NCI-H2107 treated with DMSO at 0.1 percent for 48 hours (cell line): Measurements from ENCODE around the gene CHST11.
"Not testable (repeated sequence)": the region's sequence is repeated elsewhere in the genome, so short reads cannot be mapped to it uniquely, and the experiment has no call there.

Source experiments
- DNase-seq: peaks from one replicate; lab custom pipeline; 2025; ENCODE audit not compliant: unreplicated experiment; lab: John Stamatoyannopoulos, UW

Gene CHST11

DNA sequence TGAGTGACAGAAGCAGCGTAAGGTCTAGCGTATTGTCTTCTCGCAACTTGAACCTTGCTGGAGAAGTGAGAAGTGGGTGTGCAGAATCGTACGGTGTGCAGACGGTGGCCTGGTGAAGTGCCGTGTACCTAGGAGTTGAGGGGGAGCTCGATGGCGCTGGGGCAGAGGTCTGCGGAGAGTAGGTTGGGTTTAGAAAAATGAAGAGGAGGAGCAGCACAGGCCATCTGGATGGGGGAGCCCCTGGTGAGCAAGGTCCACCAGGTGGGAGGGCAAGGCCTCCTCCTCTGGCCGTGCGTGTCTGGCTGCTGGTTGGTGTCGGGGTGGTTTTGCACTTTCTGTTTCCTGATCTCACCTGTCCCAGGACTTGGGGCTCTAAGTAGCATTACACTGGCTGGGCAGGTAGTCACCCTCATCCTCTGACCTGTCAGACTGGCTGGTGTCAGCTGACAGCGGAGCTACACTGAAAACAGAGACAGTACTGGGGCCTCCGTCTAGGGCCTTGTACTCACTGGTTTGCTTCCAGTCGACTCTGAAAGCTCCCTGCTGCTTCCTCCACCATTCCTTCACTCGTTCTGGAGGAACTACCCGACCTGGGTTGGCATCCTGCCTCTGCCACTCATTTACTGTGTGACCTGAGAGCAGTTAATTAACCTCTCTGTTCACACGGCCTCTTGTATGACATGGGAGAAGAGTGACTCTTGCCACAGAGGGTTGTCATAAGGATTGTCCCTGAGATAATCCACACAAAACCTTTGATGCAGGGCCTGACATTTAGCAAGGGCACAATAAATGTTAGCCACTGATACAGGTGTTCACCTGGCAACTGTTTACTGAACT is 273.1 kb downstream of the CHST11 start:
- DNase-seq = no peak

DNA sequence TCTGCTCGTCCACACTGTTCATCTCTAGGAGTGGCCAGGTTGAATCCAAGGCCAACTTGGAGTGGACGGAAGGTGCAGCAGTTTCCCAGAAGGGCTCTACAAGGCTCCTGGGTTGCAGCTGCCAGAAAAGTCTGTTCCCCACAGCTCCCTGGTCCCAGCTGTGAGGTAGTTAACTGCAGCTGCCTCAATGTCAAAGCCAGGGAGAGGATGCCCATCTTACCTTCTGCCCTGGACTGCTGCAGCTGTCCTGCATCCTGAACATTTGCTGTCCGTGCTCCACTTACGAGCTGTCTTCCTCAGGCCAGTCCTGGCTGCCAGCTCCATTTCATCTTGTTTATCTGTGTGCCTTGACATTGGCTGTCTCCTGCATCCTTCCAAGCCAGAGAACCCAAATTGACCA is 274.0 kb downstream of the CHST11 start:
- DNase-seq = no peak

DNA sequence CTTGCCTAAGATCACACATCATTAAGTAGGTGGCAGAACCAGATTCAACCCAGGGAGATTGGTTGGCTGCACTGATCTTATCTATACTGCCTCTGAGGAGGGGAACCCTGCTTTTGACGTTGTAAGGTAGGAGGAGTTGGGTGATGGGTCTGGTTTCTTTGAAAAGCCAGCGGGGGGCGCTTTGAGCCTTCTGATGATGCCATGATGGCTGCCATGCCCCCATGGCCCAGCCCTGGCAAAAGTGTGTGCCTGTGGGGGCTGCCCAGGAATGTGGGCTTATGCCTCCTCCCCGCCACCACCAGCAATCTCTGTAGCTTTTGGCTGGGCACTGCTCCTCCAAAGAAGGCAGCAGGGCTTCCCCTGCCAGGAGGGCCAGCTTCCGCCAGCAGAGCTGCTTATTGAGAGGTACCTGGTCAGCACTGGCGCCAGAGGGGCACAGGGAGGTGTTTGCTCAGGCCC is 277.0 kb downstream of the CHST11 start:
- DNase-seq = no peak

DNA sequence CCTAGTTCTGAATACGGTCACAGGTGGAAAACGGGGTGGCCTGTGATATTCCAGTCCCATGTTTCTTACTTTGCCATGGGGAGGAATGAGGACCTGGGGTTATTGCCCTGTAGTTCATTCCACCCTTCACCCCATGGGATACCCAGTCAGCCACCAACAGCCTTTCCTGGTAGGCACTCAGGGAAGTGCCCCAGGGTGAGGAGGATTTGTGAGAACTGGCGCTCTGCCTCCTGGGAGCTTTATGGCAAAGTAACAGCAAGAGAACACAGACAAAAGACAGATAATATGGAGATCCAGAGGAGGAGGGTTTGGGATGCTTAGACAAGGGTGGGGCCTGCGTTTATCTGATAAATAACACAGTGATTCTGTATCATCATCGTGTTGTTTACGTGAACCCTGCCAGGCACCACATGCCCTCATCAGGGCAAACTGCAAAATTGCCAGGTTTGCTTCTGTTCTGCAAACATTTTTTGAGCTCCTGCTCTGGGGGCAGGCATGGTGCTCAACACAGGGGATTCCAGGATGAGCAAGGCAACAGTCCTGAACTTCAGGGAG is 277.9 kb downstream of the CHST11 start:
- no peak for DNase-seq

DNA sequence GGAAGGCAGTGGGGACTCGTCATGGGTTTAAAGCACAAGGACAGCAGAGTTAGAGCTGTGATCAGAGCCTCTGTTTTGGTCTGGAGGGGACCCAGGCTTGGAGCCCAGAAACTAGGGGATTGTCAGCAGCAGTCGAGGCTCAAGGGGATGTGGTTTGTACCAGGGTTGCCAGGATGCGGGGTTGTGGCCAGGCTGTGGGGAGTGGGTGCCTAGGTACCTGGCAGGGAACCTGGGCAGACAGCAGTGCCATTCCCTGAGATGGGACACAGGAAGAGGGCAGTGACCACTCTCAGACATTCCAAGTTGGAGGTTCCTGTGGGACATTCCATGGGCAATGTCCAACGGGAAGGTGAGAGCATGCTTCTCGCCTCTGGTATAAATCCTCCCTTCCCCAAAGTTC is 279.1 kb downstream of the CHST11 start:
- no peak for DNase-seq

GRCh38 chr12:104736307-104736706 is 279.6 kb downstream of the CHST11 start:
- no peak for DNase-seq

DNA sequence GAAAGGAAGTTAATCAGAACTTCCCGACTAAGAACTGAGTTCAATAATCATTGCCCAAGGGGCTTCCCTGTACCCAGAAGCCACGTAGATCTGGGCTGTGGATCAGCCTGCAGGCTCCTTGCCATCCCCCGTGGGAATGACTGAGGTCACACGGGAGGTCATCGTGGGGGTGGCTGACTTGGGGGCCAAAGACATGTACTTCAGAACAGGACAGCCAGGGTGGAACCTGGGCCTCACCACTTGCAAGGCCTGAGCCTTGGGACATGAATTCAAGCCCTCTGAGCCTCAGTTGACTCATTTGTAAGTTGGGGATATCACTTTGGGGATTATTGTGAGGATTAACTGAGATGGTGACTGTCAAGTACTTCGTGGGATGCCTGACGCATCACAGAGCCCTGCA is 280.4 kb downstream of the CHST11 start:
- no peak for DNase-seq

DNA sequence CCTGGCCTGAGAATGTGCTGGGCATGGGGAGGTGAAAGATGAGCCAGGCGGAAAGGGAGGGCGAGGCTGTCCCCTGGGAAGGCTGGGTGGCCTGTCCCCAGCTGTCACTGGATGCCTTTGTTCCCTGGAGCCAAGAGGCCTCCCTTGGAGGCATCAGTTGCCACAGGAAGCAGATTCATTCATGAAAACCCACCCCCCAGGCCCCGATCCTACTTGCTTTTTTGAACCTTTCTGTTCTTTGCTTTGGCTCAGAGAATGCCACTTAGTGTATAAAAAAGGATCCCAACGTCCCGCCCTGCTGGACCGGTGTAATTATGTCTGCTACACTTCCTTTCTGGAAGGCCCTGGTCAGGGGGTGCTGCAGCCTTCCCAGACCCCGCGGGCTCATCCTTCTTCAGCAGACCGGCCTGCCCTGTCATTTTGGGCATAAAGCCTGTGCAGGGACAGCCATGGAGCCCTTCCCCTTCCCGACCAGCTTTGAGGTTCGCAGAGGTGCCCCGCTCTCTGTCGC is 281.1 kb downstream of the CHST11 start:
- peak; percentile 79 for DNase-seq

DNA sequence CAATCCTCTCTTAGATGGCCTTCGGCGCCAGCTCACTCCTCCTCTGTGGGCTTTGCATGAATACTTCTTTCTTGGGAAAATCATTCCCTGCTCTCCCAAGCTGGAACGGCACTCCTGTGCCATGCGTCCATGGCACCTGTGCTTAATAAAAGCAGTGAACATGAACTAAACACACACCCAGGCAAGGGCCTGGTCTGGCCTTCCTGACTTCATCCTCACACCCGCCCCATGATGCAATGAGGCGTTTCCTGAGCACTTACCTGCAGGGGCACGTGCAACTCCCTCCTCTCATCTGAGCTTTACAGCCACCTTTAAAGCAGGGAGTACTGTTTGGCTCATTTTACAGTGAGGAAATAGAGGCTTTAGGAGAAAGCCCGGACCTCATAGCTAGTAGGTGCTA is 281.6 kb downstream of the CHST11 start:
- peak; percentile 85 for DNase-seq

DNA sequence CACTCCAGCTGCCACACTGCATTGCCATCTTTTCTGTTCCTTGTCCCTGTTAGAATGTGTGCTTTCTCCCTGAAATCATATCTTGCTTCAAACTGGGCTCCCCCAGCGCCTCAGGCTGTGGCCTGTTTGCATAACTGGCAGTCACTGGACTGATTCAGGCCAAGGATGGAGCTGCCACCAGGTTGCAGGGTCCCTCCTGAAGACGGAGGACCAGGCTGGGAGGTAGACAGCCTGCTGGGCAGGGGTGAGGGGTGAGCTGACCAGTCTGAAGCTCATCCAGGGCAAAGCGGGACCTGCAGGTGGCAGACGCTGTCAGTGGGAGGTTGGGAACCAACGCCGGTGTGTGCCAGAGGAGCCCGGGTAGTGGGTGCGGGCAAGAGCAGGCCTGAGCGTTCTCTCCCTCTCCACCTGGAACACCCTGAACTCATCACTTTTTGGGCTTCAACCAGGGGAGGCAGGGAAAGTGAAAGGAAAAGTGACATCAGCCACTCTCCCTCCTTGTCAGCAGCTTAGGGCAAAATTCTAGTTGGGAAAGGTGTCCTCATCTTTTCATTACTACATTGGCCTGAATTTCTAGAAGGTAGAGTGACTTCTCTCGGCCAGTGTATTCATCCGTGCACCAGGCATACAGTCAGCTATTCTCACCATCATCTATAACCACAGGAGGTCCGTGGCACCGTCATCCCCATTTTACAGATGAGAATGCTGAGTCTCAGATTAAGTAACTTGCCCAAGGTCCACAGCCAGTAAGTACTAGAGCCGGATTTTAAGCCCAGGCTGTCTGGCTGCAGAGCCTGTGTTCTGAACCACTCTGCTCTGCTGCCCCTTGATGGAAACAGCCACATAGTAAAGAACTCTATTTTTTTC is 282.3 kb downstream of the CHST11 start:
- peak; percentile 18 for DNase-seq

DNA sequence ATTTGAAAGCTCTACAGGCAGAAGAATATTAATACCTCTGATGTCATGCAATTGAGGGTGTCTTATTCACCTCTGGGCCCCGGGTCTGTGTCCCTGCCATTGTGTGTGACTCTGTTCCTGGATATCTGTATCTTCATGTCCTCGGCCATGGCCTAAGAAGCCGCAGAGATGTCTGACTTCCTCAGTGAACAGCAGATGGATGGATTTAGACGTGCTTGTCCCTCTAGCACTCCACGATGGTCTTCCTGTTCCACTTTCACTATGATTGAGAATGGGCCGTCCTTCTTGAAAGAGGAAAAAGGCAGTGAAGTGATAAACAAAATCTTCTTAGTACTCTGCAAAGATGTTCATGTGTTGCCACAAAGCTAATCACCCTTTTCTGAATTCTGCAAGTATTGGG is 283.9 kb downstream of the CHST11 start:
- no peak for DNase-seq

DNA sequence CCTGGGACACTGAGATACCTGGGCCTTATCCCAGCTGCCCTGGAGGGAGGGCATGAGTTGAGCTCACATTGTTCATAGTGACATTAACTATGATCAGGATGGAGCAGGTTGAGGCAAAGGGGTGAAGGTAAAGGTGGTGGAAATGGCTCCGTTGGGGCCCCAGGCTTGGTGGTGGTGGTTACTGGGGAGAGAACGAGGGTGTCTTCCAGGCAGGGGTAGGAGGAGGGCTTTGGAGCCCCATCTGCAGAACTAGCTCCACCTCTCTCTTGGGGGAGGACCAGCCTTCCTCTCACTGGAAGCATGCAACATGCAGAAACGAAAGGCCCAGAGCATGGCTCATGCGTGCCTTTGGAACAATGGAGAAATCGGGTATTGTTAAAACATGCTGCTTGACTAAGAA is 284.3 kb downstream of the CHST11 start:
- no peak for DNase-seq

GRCh38 chr12:104741497-104742367 is 285.0 kb downstream of the CHST11 start:
- DNase-seq = no peak

- peak; percentile 76 for DNase-seq
Observed at GRCh38 chr12:104742551-104743201, 285.9 kb downstream of the CHST11 start.

DNA sequence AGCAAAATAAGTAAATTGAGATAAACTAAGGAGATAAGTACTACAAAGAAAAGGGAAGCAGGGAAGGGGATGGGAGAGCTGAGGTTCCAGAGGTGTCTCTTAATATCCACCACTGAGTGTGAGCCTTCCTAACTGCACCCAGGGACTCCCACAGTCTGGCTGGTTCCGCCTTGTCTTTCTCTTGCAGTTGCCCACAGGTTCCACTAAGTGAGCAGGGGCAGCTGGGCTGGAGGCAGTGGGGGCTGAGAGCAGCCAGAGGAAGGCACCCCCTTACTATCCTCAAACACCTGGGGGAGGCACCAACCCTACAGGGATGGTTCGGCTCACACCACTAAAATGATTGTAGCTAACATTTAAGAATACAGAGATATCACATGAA is 286.4 kb downstream of the CHST11 start:
- DNase-seq = no peak

DNA sequence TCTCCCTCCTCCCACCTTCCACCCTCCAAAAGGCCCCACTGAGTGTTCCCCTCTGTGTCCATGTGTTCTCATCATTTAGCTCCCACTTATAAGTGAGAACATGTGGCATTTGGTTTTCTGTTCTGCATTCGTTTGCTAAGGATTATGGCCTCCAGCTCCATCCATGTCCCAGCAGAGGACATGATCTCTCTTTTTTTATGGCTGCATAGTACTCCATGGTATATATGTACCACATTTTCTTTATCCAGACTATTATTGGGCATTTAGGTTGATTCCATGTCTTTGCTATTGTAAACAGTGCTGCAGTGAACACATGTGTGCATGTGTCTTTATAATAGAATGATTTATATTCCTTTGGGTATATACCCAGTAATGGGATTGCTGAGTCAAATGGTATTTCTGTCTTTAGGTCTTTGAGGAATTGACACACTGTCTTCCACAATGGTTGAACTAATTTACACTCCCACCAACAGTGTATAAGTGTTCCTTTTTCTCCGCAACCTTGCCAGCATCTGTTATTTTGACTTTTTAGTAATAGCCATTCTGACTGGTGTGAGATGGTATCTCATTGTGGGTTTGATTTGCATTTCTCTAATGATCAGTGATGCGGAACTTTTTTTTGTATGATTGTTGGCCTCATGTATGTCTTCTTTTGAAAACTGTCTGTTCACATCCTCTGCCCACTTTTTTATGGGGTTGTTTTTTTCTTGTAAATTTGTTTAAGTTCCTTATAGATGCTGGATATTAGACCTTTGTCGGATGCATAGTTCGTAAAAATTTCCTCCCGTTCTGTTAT is 287.2 kb downstream of the CHST11 start:
- not testable (repeated sequence) for DNase-seq

- DNase-seq = no peak
Observed at GRCh38 chr12:104746467-104747088, 289.8 kb downstream of the CHST11 start.

DNA sequence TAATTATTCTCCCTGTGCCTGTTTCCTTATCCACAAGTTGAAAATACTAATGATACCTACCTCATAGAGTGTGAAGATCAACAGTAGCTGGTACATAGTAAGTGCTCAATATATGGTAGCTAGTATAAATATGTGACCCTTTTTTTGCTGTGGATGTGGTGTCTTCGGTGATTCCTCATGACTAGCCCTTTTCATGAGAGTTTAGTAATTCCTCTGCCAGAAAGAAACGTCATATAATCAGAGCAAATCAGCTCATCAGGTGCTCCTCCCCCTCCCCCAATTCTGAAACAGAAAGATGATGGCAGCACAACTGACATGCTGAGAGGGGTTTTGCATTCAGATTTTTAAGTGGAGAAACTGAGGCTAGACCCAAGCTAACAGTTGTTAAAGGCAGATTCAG is 290.6 kb downstream of the CHST11 start:
- DNase-seq = no peak

DNA sequence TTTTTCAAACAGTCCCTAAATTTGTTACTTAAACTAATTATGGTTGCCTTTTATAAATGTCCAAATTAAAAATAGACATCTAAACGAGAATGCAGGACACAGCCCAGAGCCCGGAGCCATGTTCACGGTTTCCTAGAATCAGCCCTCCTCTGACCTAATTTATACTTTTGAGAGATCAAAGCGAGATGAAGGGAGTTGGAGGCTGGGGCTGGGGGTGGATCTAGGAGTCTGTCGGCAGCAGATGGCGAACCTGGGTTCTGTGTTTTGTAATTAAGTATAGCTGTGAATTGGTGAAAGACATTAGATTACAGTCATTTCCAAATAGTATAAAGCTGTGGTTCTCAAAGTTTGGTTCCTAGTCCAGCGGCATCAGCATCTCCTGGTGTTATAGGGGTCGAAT is 291.2 kb downstream of the CHST11 start:
- DNase-seq = no peak
